H9 (cell line): ENCODE measurements around the gene ELOVL6. TPM values are rescaled to one million over a fixed set of nuclear protein-coding genes. Genes with fewer than 3 reads are reported as not detected.

Experiments used
- DNase-seq: peaks from one replicate; pipeline ENCODE4 v3.0.0-alpha.2; 2017
- H2AFZ ChIP-seq: one replicate; pipeline ENCODE4 v1.6.1; 2013; ENCODE audit warnings: mild to moderate bottlenecking, low read length, control low read depth, moderate library complexity
- H2AK5ac ChIP-seq: 2 replicates; pipeline ENCODE4 v1.6.1; 2013; ENCODE audit warnings: low read length, control low read depth, mixed read lengths; ENCODE audit not compliant: insufficient read length
- H2BK120ac ChIP-seq: one replicate; pipeline ENCODE4 v1.6.1; 2013; ENCODE audit warnings: low read depth, mild to moderate bottlenecking, low read length, control low read depth, inconsistent platforms; ENCODE audit not compliant: poor library complexity, severe bottlenecking
- H2BK12ac ChIP-seq: 2 replicates; pipeline ENCODE4 v1.6.1; 2013; ENCODE audit warnings: low read length, control low read depth, mixed read lengths, low read depth; ENCODE audit not compliant: insufficient read length
- H2BK15ac ChIP-seq: 2 replicates; pipeline ENCODE4 v1.6.1; 2013; ENCODE audit warnings: low read depth, low read length, control low read depth
- H2BK20ac ChIP-seq: one replicate; pipeline ENCODE4 v1.6.1; 2013; ENCODE audit warnings: low read depth, mild to moderate bottlenecking, low read length, control low read depth, inconsistent platforms; ENCODE audit not compliant: poor library complexity, severe bottlenecking
- H2BK5ac ChIP-seq: 2 replicates; pipeline ENCODE4 v1.6.1; 2013; ENCODE audit warnings: low read length, control low read depth, mixed read lengths; ENCODE audit not compliant: insufficient read length
- H3K14ac ChIP-seq: 2 replicates; pipeline ENCODE4 v1.6.1; 2013; ENCODE audit warnings: low read length, control low read depth; ENCODE audit not compliant: insufficient read depth
- H3K18ac ChIP-seq: 2 replicates; pipeline ENCODE4 v1.6.1; 2013; ENCODE audit warnings: low read depth, mild to moderate bottlenecking, mixed read lengths, low read length, control low read depth; ENCODE audit not compliant: insufficient read length
- H3K23ac ChIP-seq: 2 replicates; pipeline ENCODE4 v1.6.1; 2013; ENCODE audit warnings: low read length, control low read depth, mixed read lengths, low read depth; ENCODE audit not compliant: insufficient read length
- H3K23me2 ChIP-seq: 2 replicates; pipeline ENCODE4 v1.6.1; 2013; ENCODE audit warnings: low read depth, mild to moderate bottlenecking, mixed read lengths, low read length, control low read depth; ENCODE audit not compliant: insufficient read length, poor library complexity, severe bottlenecking
- H3K27ac ChIP-seq: 2 replicates; pipeline ENCODE4 v1.5.1; 2013; ENCODE audit warnings: low read length, control low read depth, mixed read lengths, low read depth; ENCODE audit not compliant: insufficient read length
- H3K27me3 ChIP-seq: 2 replicates; pipeline ENCODE4 v1.6.1; 2013; ENCODE audit warnings: low read length, control low read depth, inconsistent platforms; ENCODE audit not compliant: insufficient read depth
- H3K4ac ChIP-seq: 2 replicates; pipeline ENCODE4 v1.6.1; 2013; ENCODE audit warnings: low read depth, mild to moderate bottlenecking, control low read depth, inconsistent platforms, low read length, moderate library complexity
- H3K4me1 ChIP-seq: 2 replicates; pipeline ENCODE4 v1.6.1; 2013; ENCODE audit warnings: low read length, control low read depth, inconsistent platforms; ENCODE audit not compliant: insufficient read depth
- H3K4me2 ChIP-seq: 2 replicates; pipeline ENCODE4 v1.6.1; 2013; ENCODE audit warnings: low read length, control low read depth, mixed read lengths; ENCODE audit not compliant: insufficient read length, insufficient read depth
- H3K56ac ChIP-seq: 2 replicates; pipeline ENCODE4 v1.6.1; 2013; ENCODE audit warnings: low read depth, mild to moderate bottlenecking, mixed read lengths, low read length, control low read depth; ENCODE audit not compliant: insufficient read length
- H3K79me1 ChIP-seq: 2 replicates; pipeline ENCODE4 v1.6.1; 2013; ENCODE audit warnings: low read depth, mild to moderate bottlenecking, moderate library complexity, low read length, control low read depth, inconsistent platforms; ENCODE audit not compliant: insufficient read depth, poor library complexity, severe bottlenecking
- H3K79me2 ChIP-seq: 2 replicates; pipeline ENCODE4 v1.6.1; 2013; ENCODE audit warnings: low read length, control low read depth, inconsistent platforms; ENCODE audit not compliant: insufficient read depth
- H3K9ac ChIP-seq: 2 replicates; pipeline ENCODE4 v1.6.1; 2013; ENCODE audit warnings: low read length, control low read depth, mixed read lengths; ENCODE audit not compliant: insufficient read length; ENCODE audit errors: extremely low read depth
- H3K9me3 ChIP-seq: one replicate; pipeline ENCODE4 v1.6.1; 2013; ENCODE audit warnings: low read depth, low read length, inconsistent platforms; ENCODE audit not compliant: control insufficient read depth
- H3T11ph ChIP-seq: one replicate; pipeline ENCODE4 v1.6.1; 2013; ENCODE audit warnings: mild to moderate bottlenecking, low read length, control low read depth, inconsistent platforms
- H4K20me1 ChIP-seq: one replicate; pipeline ENCODE4 v1.6.1; 2013; ENCODE audit not compliant: control insufficient read depth, insufficient read length, insufficient read depth
- H4K5ac ChIP-seq: 2 replicates; pipeline ENCODE4 v1.6.1; 2013; ENCODE audit warnings: low read depth, mild to moderate bottlenecking, mixed read lengths, low read length, control low read depth; ENCODE audit not compliant: insufficient read length
- H4K8ac ChIP-seq: replicated peaks from 2 replicates; pipeline ENCODE4 v1.6.1; 2013; ENCODE audit warnings: low read length, control low read depth, mixed read lengths, low read depth; ENCODE audit not compliant: insufficient read length
- H4K91ac ChIP-seq: 2 replicates; pipeline ENCODE4 v1.6.1; 2013; ENCODE audit warnings: low read depth, mild to moderate bottlenecking, moderate library complexity, mixed read lengths, low read length, control low read depth; ENCODE audit not compliant: insufficient read length
- H3K27ac Mint-ChIP-seq, 3 experiments: 2 replicates in 2 of 3; 3 replicates in 1 of 3; pipeline ENCODE4 v1.8.0; 2020 to 2021; ENCODE audit warnings: mixed read lengths in 3 of 3, mild to moderate bottlenecking in 1 of 3, moderate library complexity in 1 of 3
- H3K27me3 Mint-ChIP-seq: 2 replicates; pipeline ENCODE4 v1.8.0; 2021; ENCODE audit warnings: low read depth, mild to moderate bottlenecking, moderate library complexity, mixed read lengths
- H3K36me3 Mint-ChIP-seq, 3 experiments: 2 replicates in 2 of 3; 3 replicates in 1 of 3; pipeline ENCODE4 v1.8.0; 2020 to 2021; ENCODE audit warnings: low read depth in 3 of 3, mixed read lengths in 3 of 3; ENCODE audit not compliant: insufficient read depth in 1 of 3
- H3K4me1 Mint-ChIP-seq, 2 experiments: 2 replicates each; pipeline ENCODE4 v1.8.0; 2020; ENCODE audit warnings: mixed read lengths in 2 of 2
- H3K4me3 Mint-ChIP-seq, 2 experiments: 2 replicates in 1 of 2; 3 replicates in 1 of 2; pipeline ENCODE4 v1.8.0; 2020 to 2021; ENCODE audit warnings: mild to moderate bottlenecking in 2 of 2, mixed read lengths in 2 of 2, moderate library complexity in 1 of 2
- H3K9me3 Mint-ChIP-seq, 2 experiments: 2 replicates in 1 of 2; 3 replicates in 1 of 2; pipeline ENCODE4 v1.8.0; 2020; ENCODE audit warnings: mild to moderate bottlenecking in 2 of 2, mixed read lengths in 2 of 2, moderate library complexity in 1 of 2
- CTCF ChIP-seq: fragments of 200-600 bp; sonication (generic); conservative IDR thresholded peaks from 3 replicates; pipeline ENCODE4 v1.8.0; 2021; ENCODE audit warnings: antibody characterized with exemption, mild to moderate bottlenecking
- WGBS: extraction: QIAGEN DNeasy Blood & Tissue Kit; methylation state at CpG from one replicate; pipeline ENCODE4 v1.1.7; 2013; ENCODE audit warnings: missing lambda C conversion rate, low lambda C conversion rate, mixed read lengths; ENCODE audit not compliant: insufficient read length; ENCODE audit errors: extremely low coverage; 5-methylcytosine and 5-hydroxymethylcytosine counted together
- total RNA-seq: library from RNA; stranded (reverse); gene quantifications from 2 replicates; pipeline ENCODE4 v1.2.1, GENCODE V29; 2021

ELOVL6 gene
- total RNA-seq, 1 experiment from 2014 or later, result 64.6 TPM

DNA sequence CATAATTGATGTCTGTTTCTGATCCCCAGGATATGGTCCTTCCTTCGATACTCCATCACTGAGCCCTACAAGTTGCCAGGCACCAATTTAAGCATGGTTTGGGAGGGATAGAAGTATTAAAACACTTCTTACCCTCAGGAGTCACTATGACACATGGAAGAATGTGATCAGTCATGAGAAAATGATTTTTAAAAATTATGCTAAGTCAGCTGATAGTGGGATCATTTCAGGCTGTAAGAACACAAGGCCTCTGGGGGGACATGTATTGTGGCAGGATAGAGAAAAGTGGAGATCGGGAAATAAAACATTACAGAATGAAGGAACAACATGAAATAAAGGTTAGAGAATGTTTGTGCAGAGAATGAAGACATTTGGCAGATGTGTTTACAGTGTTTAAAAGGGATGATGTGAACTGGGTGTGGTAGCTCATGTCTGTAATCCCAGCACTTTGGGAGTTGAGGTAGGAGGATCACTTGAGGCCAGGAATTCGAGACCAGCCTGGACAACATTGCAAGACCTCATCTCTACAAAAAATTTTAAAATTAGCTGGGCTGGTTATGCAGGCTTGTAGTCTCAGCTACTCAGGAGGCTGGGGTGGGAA, 64.0 kb downstream of the ELOVL6 start:
- no peak overlapping the region for H2AK5ac ChIP-seq
- WGBS, result no CpG with 5 or more reads among the region's 3 CpGs
- H3K4me1 Mint-ChIP-seq, result peaks cover 19 to 27% of the 10 kb centered on the region in 2 experiments
- no peaks in the 10 kb centered on the region for H3K27me3 ChIP-seq
- no peak for TF ChIP-seq CTCF
- H3T11ph ChIP-seq, result no peak overlapping the region
- H3K4me3 Mint-ChIP-seq, result no peak overlapping the region
- H3K27ac ChIP-seq, result no peak overlapping the region
- H3K4ac ChIP-seq, result no peak overlapping the region
- H3K27me3 Mint-ChIP-seq, result no peaks in the 10 kb centered on the region
- H4K8ac ChIP-seq, result no peak overlapping the region
- no peaks in the 10 kb centered on the region for H3K79me1 ChIP-seq
- no peak overlapping the region for H3K18ac ChIP-seq
- peaks cover 3% of the 10 kb centered on the region; the same call in 1 of the 2 replicates for H3K79me2 ChIP-seq
- H3K9ac ChIP-seq, result no peak overlapping the region
- no peak overlapping the region for H2AFZ ChIP-seq
- no peaks in the 10 kb centered on the region for H3K23me2 ChIP-seq
- no peaks in the 10 kb centered on the region for H4K20me1 ChIP-seq
- no peak overlapping the region for H3K14ac ChIP-seq
- no peak overlapping the region for H2BK20ac ChIP-seq
- DNase-seq, result no peak
- no peak overlapping the region for H2BK12ac ChIP-seq
- peaks cover 4 to 10% (median 5%) of the 10 kb centered on the region in 3 experiments; a peak in 3 of 7 replicates for H3K36me3 Mint-ChIP-seq
- no peaks in the 10 kb centered on the region for H3K9me3 ChIP-seq
- no peaks in the 10 kb centered on the region for H3K4me1 ChIP-seq
- H2BK120ac ChIP-seq, result no peak overlapping the region
- no peak overlapping the region for H2BK5ac ChIP-seq
- no peak overlapping the region for H3K56ac ChIP-seq
- no peak overlapping the region for H4K91ac ChIP-seq
- H3K23ac ChIP-seq, result no peak overlapping the region
- no peak overlapping the region for H4K5ac ChIP-seq
- H2BK15ac ChIP-seq, result no peak overlapping the region
- no peak overlapping the region for H3K4me2 ChIP-seq
- H3K9me3 Mint-ChIP-seq, result no peaks in the 10 kb centered on the region
- H3K27ac Mint-ChIP-seq, result 0 out of 7 replicates have a peak overlapping the region, but pooled peaks of 1 of the 3 experiments have one; percentile 3
